ENCODE measurements around the gene UCHL1. TPM values are rescaled to one million over a fixed set of nuclear protein-coding genes. Genes with fewer than 3 reads are reported as not detected.

Gene UCHL1
- 100 to 1,000 TPM; 390 to 562 TPM for total RNA-seq
- 408 TPM for polyA plus RNA-seq (2013, experiment 1 of 2)
- 403 TPM for polyA plus RNA-seq (2013, experiment 2 of 2)
- long read RNA-seq, experiment 1, transcript UCHL1-209 (8 exons, 1,119 nt) = major isoform, 231 of 313 reads
- long read RNA-seq, experiment 1, transcript UCHL1-211 (6 exons, 862 nt) = minor isoform, 7 of 313 reads
- long read RNA-seq, experiment 1, transcript UCHL1-202 (8 exons, 1,578 nt) = minor isoform, 5 of 313 reads
- long read RNA-seq, experiment 1, partial matches to known transcripts = 40 of 313 reads
- long read RNA-seq, experiment 1, other reads (novel, unspliced or antisense) = 30 of 313 reads
- long read RNA-seq, experiment 2, transcript UCHL1-202 (8 exons, 1,578 nt) = minor isoform, 19 of 268 reads
- long read RNA-seq, experiment 2, transcript UCHL1-209 (8 exons, 1,119 nt) = major isoform, 221 of 268 reads
- long read RNA-seq, experiment 2, transcript UCHL1-211 (6 exons, 862 nt) = minor isoform, 6 of 268 reads
- long read RNA-seq, experiment 2, partial matches to known transcripts = 11 of 268 reads
- long read RNA-seq, experiment 2, other reads (novel, unspliced or antisense) = 11 of 268 reads
- long read RNA-seq, experiment 3, transcript UCHL1-209 (8 exons, 1,119 nt) = major isoform, 650 of 670 reads
- long read RNA-seq, experiment 3, partial matches to known transcripts = 6 of 670 reads
- long read RNA-seq, experiment 3, other reads (novel, unspliced or antisense) = 14 of 670 reads
- long read RNA-seq, experiment 4, transcript UCHL1-209 (8 exons, 1,119 nt) = major isoform, 66 of 79 reads
- long read RNA-seq, experiment 4, partial matches to known transcripts = 5 of 79 reads
- long read RNA-seq, experiment 4, other reads (novel, unspliced or antisense) = 7 of 79 reads

DNA sequence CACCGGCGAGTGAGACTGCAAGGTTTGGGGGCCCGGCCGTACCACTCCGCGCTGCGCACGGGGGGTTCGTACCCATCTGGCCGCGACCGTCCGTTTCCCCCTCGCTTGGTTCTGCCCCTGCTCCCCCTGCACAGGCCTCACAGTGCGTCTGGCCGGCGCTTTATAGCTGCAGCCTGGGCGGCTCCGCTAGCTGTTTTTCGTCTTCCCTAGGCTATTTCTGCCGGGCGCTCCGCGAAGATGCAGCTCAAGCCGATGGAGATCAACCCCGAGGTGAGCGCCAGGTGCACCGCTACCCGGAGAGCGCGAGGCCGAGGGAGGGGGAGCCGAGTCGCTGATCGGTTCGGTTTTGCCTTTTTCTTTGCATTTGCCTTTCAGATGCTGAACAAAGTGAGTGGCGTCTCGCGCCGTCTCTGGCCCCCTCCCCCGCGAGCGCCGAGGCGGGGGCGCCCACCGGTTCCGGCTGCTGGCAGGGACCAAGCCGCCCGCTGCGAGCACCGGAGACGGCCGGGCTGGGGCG is at the start of gene UCHL1:
UCHL1 (plus strand) TSS at position 189 of the 517 bp plus-strand sequence; CDS start at position 238, 49 bp downstream.
- H3K27me3 Mint-ChIP-seq (ENCODE audit: insufficient read depth) = peaks cover 9% of the 10 kb centered on the region
- Histone ChIP-seq H3K36me3 (ENCODE audit: control insufficient read depth, insufficient read depth, low read length) (peaks cover 29% of the 10 kb centered on the region), H3K9ac (ENCODE audit: extremely low read depth, low read length, poor library complexity, severe bottlenecking) (peak within 1 kb of the TSS; percentile 76), H3K9me3 (ENCODE audit: control insufficient read depth, low read length) (peaks cover 6% of the 10 kb centered on the region), H3K4me3 (ENCODE audit: low read length) (peak within 1 kb of the TSS; percentile 86), H3K27me3 (ENCODE audit: control insufficient read depth, insufficient read depth, low read length, poor library complexity, severe bottlenecking) (peaks cover 10% of the 10 kb centered on the region), H3K27ac (ENCODE audit: low read depth, low read length) (peak within 1 kb of the TSS; percentile 74), H3K4me1 (ENCODE audit: control insufficient read depth, insufficient read depth, low read length) (peaks cover 5% of the 10 kb centered on the region)
- peaks cover 21% of the 10 kb centered on the region for H3K4me1 Mint-ChIP-seq
- H3K36me3 Mint-ChIP-seq (ENCODE audit: low read depth) = peaks cover 21% of the 10 kb centered on the region
- peaks cover 10% of the 10 kb centered on the region for H3K9me3 Mint-ChIP-seq
- peak; percentile 98 for DNase-seq
- TF ChIP-seq, protein P1, sequence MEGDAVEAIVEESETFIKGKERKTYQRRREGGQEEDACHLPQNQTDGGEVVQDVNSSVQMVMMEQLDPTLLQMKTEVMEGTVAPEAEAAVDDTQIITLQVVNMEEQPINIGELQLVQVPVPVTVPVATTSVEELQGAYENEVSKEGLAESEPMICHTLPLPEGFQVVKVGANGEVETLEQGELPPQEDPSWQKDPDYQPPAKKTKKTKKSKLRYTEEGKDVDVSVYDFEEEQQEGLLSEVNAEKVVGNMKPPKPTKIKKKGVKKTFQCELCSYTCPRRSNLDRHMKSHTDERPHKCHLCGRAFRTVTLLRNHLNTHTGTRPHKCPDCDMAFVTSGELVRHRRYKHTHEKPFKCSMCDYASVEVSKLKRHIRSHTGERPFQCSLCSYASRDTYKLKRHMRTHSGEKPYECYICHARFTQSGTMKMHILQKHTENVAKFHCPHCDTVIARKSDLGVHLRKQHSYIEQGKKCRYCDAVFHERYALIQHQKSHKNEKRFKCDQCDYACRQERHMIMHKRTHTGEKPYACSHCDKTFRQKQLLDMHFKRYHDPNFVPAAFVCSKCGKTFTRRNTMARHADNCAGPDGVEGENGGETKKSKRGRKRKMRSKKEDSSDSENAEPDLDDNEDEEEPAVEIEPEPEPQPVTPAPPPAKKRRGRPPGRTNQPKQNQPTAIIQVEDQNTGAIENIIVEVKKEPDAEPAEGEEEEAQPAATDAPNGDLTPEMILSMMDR (conservative IDR thresholded peaks at IDR 0.05) = no peak
- 0% methylated on average over 7 to 55 of the region's 55 CpGs for WGBS, 2 experiments (ENCODE audit: insufficient coverage in 1 of 2, insufficient read length in 1 of 2)
- peak within 1 kb of the TSS; percentile 74 for H3K4me3 Mint-ChIP-seq
- peak within 1 kb of the TSS; percentile 90 for H3K27ac Mint-ChIP-seq

DNA sequence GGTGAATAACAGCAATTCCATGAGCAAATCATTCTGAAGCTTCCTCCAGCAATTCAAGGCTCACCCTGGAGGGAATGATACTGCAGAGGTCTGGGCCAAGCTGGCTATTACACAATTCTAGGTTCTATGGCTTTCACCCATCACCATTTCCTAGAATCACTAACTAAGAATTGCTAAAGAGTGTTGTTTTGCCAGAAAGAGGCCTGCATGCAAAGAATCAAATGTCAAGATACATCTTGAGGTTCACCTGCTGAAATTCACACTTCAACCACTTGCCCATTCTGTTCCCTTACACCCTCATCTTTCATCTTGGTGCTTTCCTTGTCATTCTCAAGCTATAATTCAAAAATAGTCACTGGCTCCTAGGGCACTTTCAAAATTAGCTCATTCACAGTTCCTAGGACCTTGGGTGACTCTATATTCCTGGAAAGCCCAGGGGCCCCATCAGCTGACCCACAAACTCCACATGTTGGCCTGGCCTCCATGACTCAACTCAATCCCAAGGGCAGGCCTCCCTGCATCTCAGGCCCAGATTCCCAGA is 49.4 kb upstream of the UCHL1 start:
- Histone ChIP-seq H3K9ac (ENCODE audit: extremely low read depth, low read length, poor library complexity, severe bottlenecking) (no peak overlapping the region), H3K36me3 (ENCODE audit: control insufficient read depth, insufficient read depth, low read length) (no peaks in the 10 kb centered on the region), H3K9me3 (ENCODE audit: control insufficient read depth, low read length) (no peaks in the 10 kb centered on the region), H3K4me3 (ENCODE audit: low read length) (no peak overlapping the region), H3K27ac (ENCODE audit: low read depth, low read length) (no peak overlapping the region), H3K27me3 (ENCODE audit: control insufficient read depth, insufficient read depth, low read length, poor library complexity, severe bottlenecking) (no peaks in the 10 kb centered on the region), H3K4me1 (ENCODE audit: control insufficient read depth, insufficient read depth, low read length) (peaks cover 6% of the 10 kb centered on the region)
- Mint-ChIP-seq H3K27ac (no peak overlapping the region), H3K36me3 (ENCODE audit: low read depth) (no peaks in the 10 kb centered on the region), H3K27me3 (ENCODE audit: insufficient read depth) (no peaks in the 10 kb centered on the region), H3K9me3 (no peaks in the 10 kb centered on the region), H3K4me1 (peaks cover 37% of the 10 kb centered on the region), H3K4me3 (no peak overlapping the region)
- no peak for DNase-seq
- TF ChIP-seq, protein P1 (conservative IDR thresholded peaks at IDR 0.05) = no peak

DNA sequence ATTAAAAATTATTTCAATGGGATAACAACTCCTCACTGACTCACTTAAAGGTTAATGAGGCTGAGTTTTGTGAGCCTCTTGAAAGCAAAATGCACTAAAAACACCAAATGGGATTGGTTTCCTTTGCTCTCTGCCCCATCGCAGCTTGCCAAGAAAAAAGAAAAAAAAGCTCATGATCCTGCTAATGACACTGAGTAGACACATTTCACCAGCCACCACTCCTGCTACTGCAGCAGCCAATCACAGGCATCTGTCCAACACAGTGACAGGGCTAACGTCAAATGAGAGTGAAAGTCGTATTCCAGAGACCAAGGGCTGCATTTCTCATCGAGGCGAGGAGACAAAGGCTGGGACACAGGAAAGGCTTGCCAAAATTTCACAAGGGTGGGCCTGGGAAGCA is 47.5 kb upstream of the UCHL1 start:
- Histone ChIP-seq H3K4me1 (ENCODE audit: control insufficient read depth, insufficient read depth, low read length) (peaks cover 6% of the 10 kb centered on the region), H3K36me3 (ENCODE audit: control insufficient read depth, insufficient read depth, low read length) (no peaks in the 10 kb centered on the region), H3K27ac (ENCODE audit: low read depth, low read length) (no peak overlapping the region), H3K9me3 (ENCODE audit: control insufficient read depth, low read length) (no peaks in the 10 kb centered on the region), H3K27me3 (ENCODE audit: control insufficient read depth, insufficient read depth, low read length, poor library complexity, severe bottlenecking) (no peaks in the 10 kb centered on the region), H3K4me3 (ENCODE audit: low read length) (no peak overlapping the region), H3K9ac (ENCODE audit: extremely low read depth, low read length, poor library complexity, severe bottlenecking) (no peak overlapping the region)
- Mint-ChIP-seq H3K27me3 (ENCODE audit: insufficient read depth) (peaks cover 6% of the 10 kb centered on the region), H3K36me3 (ENCODE audit: low read depth) (no peaks in the 10 kb centered on the region), H3K4me1 (peaks cover 34% of the 10 kb centered on the region), H3K27ac (no peak overlapping the region), H3K9me3 (no peaks in the 10 kb centered on the region), H3K4me3 (no peak overlapping the region)
- TF ChIP-seq, protein P1 (conservative IDR thresholded peaks at IDR 0.05) = no peak
- WGBS, 2 experiments (ENCODE audit: insufficient coverage in 1 of 2, insufficient read length in 1 of 2) = 73 to 82% methylated on average over 4 to 5 of the region's 5 CpGs
- DNase-seq = no peak
